Natural killer cell (primary cell): ENCODE data around the gene PLPP3. TPM values are rescaled to one million over a fixed set of nuclear protein-coding genes. Genes with fewer than 3 reads are reported as not detected.

Experiments used
- ATAC-seq, 3 donors: fragments of 150-1000 bp in 2 of 3; fragments of 200-7000 bp in 1 of 3; cut with Tn5 transposase; 1 replicate in 1 of 3; 2 replicates in 2 of 3; pipeline ENCODE4 v1.10.0; 2021; ENCODE audit warnings: mild to moderate bottlenecking in 2 of 3, moderate library complexity in 2 of 3
- DNase-seq, 2 donors: peaks; one replicate each; pipeline versions ENCODE4 v3.0.0 to v3.0.0-alpha.2; 2013 to 2021; ENCODE audit warnings: mixed read lengths in 1 of 2
- H3K27ac ChIP-seq: one replicate; pipeline ENCODE4 v1.5.1; 2013; ENCODE audit warnings: mild to moderate bottlenecking, low read length
- H3K27me3 ChIP-seq: one replicate; pipeline ENCODE4 v1.6.1; 2013; ENCODE audit warnings: low read length; ENCODE audit not compliant: control insufficient read depth, insufficient read depth
- H3K36me3 ChIP-seq: one replicate; pipeline ENCODE4 v1.6.1; 2013; ENCODE audit warnings: low read length; ENCODE audit not compliant: control insufficient read depth, insufficient read depth
- H3K4me1 ChIP-seq: one replicate; pipeline ENCODE4 v1.6.1; 2013; ENCODE audit warnings: low read length; ENCODE audit not compliant: control insufficient read depth, insufficient read depth
- H3K4me3 ChIP-seq: one replicate; pipeline ENCODE4 v1.5.1; 2013; ENCODE audit warnings: low read length
- H3K9me3 ChIP-seq: one replicate; pipeline ENCODE4 v1.6.1; 2013; ENCODE audit warnings: low read length; ENCODE audit not compliant: control insufficient read depth, insufficient read depth
- H3K27ac Mint-ChIP-seq, 2 donors: one replicate each; pipeline ENCODE4 v1.8.0; 2022; ENCODE audit warnings: mild to moderate bottlenecking in 2 of 2, mixed read lengths in 2 of 2, moderate library complexity in 1 of 2
- H3K27me3 Mint-ChIP-seq, 2 donors: one replicate each; pipeline ENCODE4 v1.8.0; 2022; ENCODE audit warnings: low read depth in 2 of 2, mixed read lengths in 2 of 2
- H3K36me3 Mint-ChIP-seq: one replicate; pipeline ENCODE4 v1.8.0; 2022; ENCODE audit warnings: mixed read lengths
- H3K4me1 Mint-ChIP-seq, 2 donors: one replicate each; pipeline ENCODE4 v1.8.0; 2022; ENCODE audit warnings: mixed read lengths in 2 of 2
- H3K4me3 Mint-ChIP-seq: one replicate; pipeline ENCODE4 v1.8.0; 2022; ENCODE audit warnings: mild to moderate bottlenecking, moderate library complexity, mixed read lengths
- H3K9me3 Mint-ChIP-seq, 2 donors: one replicate each; pipeline ENCODE4 v1.8.0; 2022; ENCODE audit warnings: mixed read lengths in 2 of 2
- CTCF ChIP-seq: fragments of 200-600 bp; IDR thresholded peaks from one replicate; pipeline ENCODE4 v1.8.0; 2022; ENCODE audit warnings: antibody characterized with exemption
- WGBS: methylation state at CpG from one replicate; pipeline ENCODE4 v1.1.7; 2013; ENCODE audit warnings: missing lambda C conversion rate; ENCODE audit not compliant: insufficient coverage; 5-methylcytosine and 5-hydroxymethylcytosine counted together
- intact Hi-C: fragments of 100-400 bp; cut with micrococcal nuclease; formaldehyde crosslinking; loops from one replicate; pipeline ENCODE4 v1.14.2; 2022
- total RNA-seq, 4 donors: library from RNA; stranded (reverse); fragments of 120-200 nt in 1 of 4; gene quantifications; one replicate each; pipeline versions ENCODE4 v1.2.3 to v1.2.4, GENCODE V29; 2013 to 2022

The PLPP3 gene
- total RNA-seq, 3 donors from 2014 or later (not counting 1 experiment from before 2014, with no cell fraction given), result 0.11 to 0.50 TPM; not detected in 1

GRCh38 chr1:56506951-56507491 is 72.3 kb downstream of the PLPP3 start:
- intact Hi-C loops, result no loop called here
- Mint-ChIP-seq H3K36me3 (no peaks in the 10 kb centered on the region), H3K27ac (no peak overlapping the region), H3K27me3 (peaks cover 0 to 14% of the 10 kb centered on the region in 2 donors), H3K4me3 (no peak overlapping the region), H3K9me3 (no peaks in the 10 kb centered on the region), H3K4me1 (peaks cover 0 to 5% of the 10 kb centered on the region in 2 donors)
- no peak overlapping the region for H3K27ac ChIP-seq
- 91% methylated on average over 3 of the region's 3 CpGs for WGBS
- no peak for TF ChIP-seq CTCF
- no peak overlapping the region for H3K4me3 ChIP-seq
- ATAC-seq (no peak), DNase-seq (no peak)
- no peaks in the 10 kb centered on the region for H3K27me3 ChIP-seq
- H3K9me3 ChIP-seq, result no peaks in the 10 kb centered on the region
- no peaks in the 10 kb centered on the region for H3K36me3 ChIP-seq
- no peaks in the 10 kb centered on the region for H3K4me1 ChIP-seq

GRCh38 chr1:56505792-56506743 is 73.3 kb downstream of the PLPP3 start:
- no peak overlapping the region for H3K27ac ChIP-seq
- H3K4me3 Mint-ChIP-seq, result no peak overlapping the region
- no peak overlapping the region for H3K27ac Mint-ChIP-seq
- H3K27me3 Mint-ChIP-seq, result peaks cover 0 to 12% of the 10 kb centered on the region in 2 donors
- H3K4me3 ChIP-seq, result no peak overlapping the region
- no peaks in the 10 kb centered on the region for H3K9me3 ChIP-seq
- H3K4me1 ChIP-seq, result no peaks in the 10 kb centered on the region
- WGBS, result 47% methylated on average over 14 of the region's 14 CpGs
- ATAC-seq (no peak), DNase-seq (no peak)
- no peaks in the 10 kb centered on the region for H3K27me3 ChIP-seq
- intact Hi-C loops, result no loop called here
- no peaks in the 10 kb centered on the region for H3K36me3 ChIP-seq
- H3K4me1 Mint-ChIP-seq, result peaks cover 0 to 5% of the 10 kb centered on the region in 2 donors
- no peak for TF ChIP-seq CTCF
- H3K9me3 Mint-ChIP-seq, result no peaks in the 10 kb centered on the region
- H3K36me3 Mint-ChIP-seq, result no peaks in the 10 kb centered on the region

- no peak for TF ChIP-seq CTCF
- Histone ChIP-seq H3K9me3 (no peaks in the 10 kb centered on the region), H3K27ac (no peak overlapping the region), H3K27me3 (no peaks in the 10 kb centered on the region), H3K36me3 (no peaks in the 10 kb centered on the region), H3K4me1 (no peaks in the 10 kb centered on the region), H3K4me3 (no peak overlapping the region)
- H3K9me3 Mint-ChIP-seq, result no peaks in the 10 kb centered on the region
- no peak for DNase-seq
- peaks cover 0 to 10% of the 10 kb centered on the region in 2 donors for H3K27me3 Mint-ChIP-seq
- intact Hi-C loops, result no loop called here
- H3K4me1 Mint-ChIP-seq, result peaks cover 0 to 5% of the 10 kb centered on the region in 2 donors
- H3K4me3 Mint-ChIP-seq, result no peak overlapping the region
- 69% methylated on average over 6 of the region's 7 CpGs for WGBS
- no peaks in the 10 kb centered on the region for H3K36me3 Mint-ChIP-seq
- no peak for ATAC-seq
- H3K27ac Mint-ChIP-seq, result no peak overlapping the region
These were observed 76.6 kb downstream of the PLPP3 start for GRCh38 chr1:56502700-56503245.
